IMR-90 (cell line): ENCODE data around the gene CARD16. TPM values are rescaled to one million over a fixed set of nuclear protein-coding genes. Genes with fewer than 3 reads are reported as not detected.

Experiments used
- ATAC-seq: fragments of 200-7000 bp; cut with Tn5 transposase; 2 replicates; pipeline ENCODE4 v1.9.1; 2020; ENCODE audit warnings: low read depth, mild to moderate bottlenecking, moderate library complexity
- BruUV-seq: library from RNA; stranded (reverse); fragments of 400-500 nt; replicated peaks from 2 replicates; lab custom pipeline; 2021; lab: Mats Ljungman, UMichigan
- CTCF ChIA-PET: fragments of 300-600 bp; formaldehyde crosslinking; extraction: SDS; loops from one replicate; lab custom pipeline; 2021; ENCODE audit warnings: antibody characterized with exemption; lab: Yijun Ruan, JAX
- POLR2A ChIA-PET: fragments of 300-600 bp; sonication (Branson Sonifier 250); formaldehyde crosslinking; loops from one replicate; lab custom pipeline; 2022; ENCODE audit warnings: antibody characterized with exemption; ENCODE audit not compliant: unreplicated experiment; lab: Charles Lee
- DNase-seq: peaks from one replicate; pipeline ENCODE4 v3.0.0; 2013
- H2AFZ ChIP-seq: replicated peaks from 2 replicates; pipeline ENCODE3; 2013; ENCODE audit warnings: low read length, mild to moderate bottlenecking; ENCODE audit not compliant: poor library complexity
- H2AK5ac ChIP-seq: 2 replicates; pipeline ENCODE4 v1.6.1; 2013; ENCODE audit warnings: low read depth, low read length, inconsistent platforms
- H2AK9ac ChIP-seq: replicated peaks from 2 replicates; pipeline ENCODE3; 2013; ENCODE audit warnings: mild to moderate bottlenecking, low read depth, low read length, moderate library complexity; ENCODE audit not compliant: poor library complexity
- H2BK120ac ChIP-seq: 2 replicates; pipeline ENCODE4 v1.6.1; 2013; ENCODE audit warnings: low read depth, low read length, inconsistent platforms
- H2BK15ac ChIP-seq: 3 replicates; pipeline ENCODE4 v1.6.1; 2013; ENCODE audit warnings: low read depth, low read length, inconsistent platforms
- H2BK20ac ChIP-seq: 2 replicates; pipeline ENCODE4 v1.6.1; 2013; ENCODE audit warnings: low read depth, mild to moderate bottlenecking, inconsistent platforms, low read length, moderate library complexity
- H2BK5ac ChIP-seq: 2 replicates; pipeline ENCODE4 v1.6.1; 2013; ENCODE audit warnings: mild to moderate bottlenecking, low read depth, low read length, inconsistent platforms; ENCODE audit not compliant: poor library complexity, severe bottlenecking
- H3K14ac ChIP-seq: replicated peaks from 2 replicates; pipeline ENCODE4 v1.6.1; 2013; ENCODE audit warnings: low read depth, low read length, inconsistent platforms
- H3K18ac ChIP-seq: 2 replicates; pipeline ENCODE4 v1.6.1; 2013; ENCODE audit warnings: low read depth, low read length, control low read depth
- H3K23ac ChIP-seq: 2 replicates; pipeline ENCODE4 v1.6.1; 2013; ENCODE audit warnings: low read depth, low read length, inconsistent platforms
- H3K27ac ChIP-seq: 2 replicates; pipeline ENCODE4 v1.5.1; 2013; ENCODE audit warnings: mild to moderate bottlenecking, control low read depth, low read length; ENCODE audit not compliant: insufficient read depth
- H3K27me3 ChIP-seq: 2 replicates; pipeline ENCODE4 v1.6.1; 2013; ENCODE audit warnings: low read length; ENCODE audit not compliant: control insufficient read depth, insufficient read depth
- H3K36me3 ChIP-seq: 2 replicates; pipeline ENCODE4 v1.6.1; 2013; ENCODE audit warnings: low read length, mixed read lengths; ENCODE audit not compliant: control insufficient read depth, insufficient read depth
- H3K4ac ChIP-seq: 2 replicates; pipeline ENCODE4 v1.6.1; 2013; ENCODE audit warnings: low read depth, low read length, inconsistent platforms
- H3K4me1 ChIP-seq: 2 replicates; pipeline ENCODE4 v1.6.1; 2013; ENCODE audit warnings: low read length, mixed read lengths; ENCODE audit not compliant: control insufficient read depth, insufficient read depth
- H3K4me2 ChIP-seq: 2 replicates; pipeline ENCODE4 v1.6.1; 2013; ENCODE audit warnings: low read depth, mild to moderate bottlenecking, control low read depth, low read length, moderate library complexity
- H3K4me3 ChIP-seq: 2 replicates; pipeline ENCODE4 v1.5.1; 2013; ENCODE audit warnings: low read depth, mild to moderate bottlenecking, control low read depth, low read length, moderate library complexity; ENCODE audit not compliant: insufficient read depth
- H3K56ac ChIP-seq: 2 replicates; pipeline ENCODE4 v1.6.1; 2013; ENCODE audit warnings: low read length, inconsistent platforms; ENCODE audit not compliant: insufficient read depth; ENCODE audit errors: extremely low read depth
- H3K79me1 ChIP-seq, 2 experiments: 2 replicates each; pipeline ENCODE4 v1.6.1; 2013; ENCODE audit warnings: low read length in 2 of 2, inconsistent platforms in 1 of 2, low read depth in 1 of 2
- H3K9ac ChIP-seq: 2 replicates; pipeline ENCODE4 v1.6.1; 2013; ENCODE audit warnings: low read depth, low read length, control low read depth
- H3K9me1 ChIP-seq: 2 replicates; pipeline ENCODE4 v1.6.1; 2013; ENCODE audit warnings: low read length, inconsistent platforms; ENCODE audit not compliant: insufficient read depth
- H3K9me3 ChIP-seq: 2 replicates; pipeline ENCODE4 v1.6.1; 2013; ENCODE audit warnings: low read length; ENCODE audit not compliant: control insufficient read depth, insufficient read depth
- H4K20me1 ChIP-seq: 2 replicates; pipeline ENCODE4 v1.6.1; 2013; ENCODE audit warnings: low read length, inconsistent platforms; ENCODE audit not compliant: insufficient read depth
- H4K5ac ChIP-seq: 2 replicates; pipeline ENCODE4 v1.6.1; 2013; ENCODE audit warnings: mild to moderate bottlenecking, low read depth, low read length, control low read depth
- H4K8ac ChIP-seq, 2 experiments: 2 replicates each; pipeline ENCODE4 v1.6.1; 2013; ENCODE audit warnings: low read depth in 2 of 2, low read length in 2 of 2, control low read depth in 1 of 2, inconsistent platforms in 1 of 2
- H4K91ac ChIP-seq: 2 replicates; pipeline ENCODE4 v1.6.1; 2013; ENCODE audit warnings: low read depth, low read length, inconsistent platforms; ENCODE audit not compliant: insufficient read depth
- BHLHE40 ChIP-seq: fragments of 150-350 bp; IDR thresholded peaks from 2 replicates; pipeline ENCODE4 v1.6.1; 2016; ENCODE audit warnings: mild to moderate bottlenecking, low read depth, low read length
- CHD1 ChIP-seq: IDR thresholded peaks from 2 replicates; pipeline ENCODE4 v1.6.1; 2012; ENCODE audit warnings: low read depth, low read length, improper control_type of control experiment
- FOS ChIP-seq: fragments of 150-350 bp; IDR thresholded peaks from 2 replicates; pipeline ENCODE4 v1.6.1; 2016; ENCODE audit warnings: low read depth, low read length
- MAFK ChIP-seq: IDR thresholded peaks from 2 replicates; pipeline ENCODE4 v1.6.1; 2012; ENCODE audit warnings: low read depth, low read length, improper control_type of control experiment
- MAZ ChIP-seq: IDR thresholded peaks from 2 replicates; pipeline ENCODE4 v1.6.1; 2012; ENCODE audit warnings: low read depth, mild to moderate bottlenecking, low read length, improper control_type of control experiment, moderate library complexity, borderline replicate concordance
- MXI1 ChIP-seq: IDR thresholded peaks from 2 replicates; pipeline ENCODE4 v1.6.1; 2012; ENCODE audit warnings: low read depth, mild to moderate bottlenecking, low read length, moderate library complexity, borderline replicate concordance
- NFE2L2 ChIP-seq: fragments of 150-350 bp; IDR thresholded peaks from 2 replicates; pipeline ENCODE4 v1.6.1; 2016; ENCODE audit warnings: low read depth, mild to moderate bottlenecking, low read length
- RAD21 ChIP-seq: IDR thresholded peaks from 2 replicates; pipeline ENCODE4 v1.6.1; 2012; ENCODE audit warnings: low read length, improper control_type of control experiment
- RCOR1 ChIP-seq: IDR thresholded peaks from 2 replicates; pipeline ENCODE4 v1.6.1; 2012; ENCODE audit warnings: mild to moderate bottlenecking, low read length, improper control_type of control experiment; ENCODE audit not compliant: insufficient replicate concordance
- RFX5 ChIP-seq: IDR thresholded peaks from 2 replicates; pipeline ENCODE4 v1.8.0; 2012; ENCODE audit warnings: low read depth, mild to moderate bottlenecking, low read length, moderate library complexity
- SMC3 ChIP-seq: fragments of 150-350 bp; IDR thresholded peaks from 2 replicates; pipeline ENCODE4 v1.6.1; 2016; ENCODE audit warnings: low read depth, mild to moderate bottlenecking, antibody characterized with exemption, low read length, moderate library complexity
- WGBS, 2 experiments: methylation state at CpG; one replicate each; pipeline versions ENCODE4 v1.1.5 to v1.1.7; 2013; ENCODE audit warnings: missing lambda C conversion rate in 2 of 2; ENCODE audit not compliant: insufficient read length in 1 of 2; ENCODE audit errors: extremely low coverage in 2 of 2; 5-methylcytosine and 5-hydroxymethylcytosine counted together
- dilution Hi-C: fragments of 300-500 bp; cut with HindIII; formaldehyde crosslinking; loops from one replicate; pipeline ENCODE4 v1.14.3; 2018; ENCODE audit warnings: low sequenced_read_pairs; ENCODE audit not compliant: unreplicated experiment
- in situ Hi-C: fragments of 300-500 bp; cut with MboI; formaldehyde crosslinking; loops from 3 replicates; pipeline ENCODE4 v1.14.3; 2019; ENCODE audit warnings: low sequenced_read_pairs, inconsistent platforms, mixed read lengths
- intact Hi-C: fragments of 100-400 bp; cut with micrococcal nuclease; formaldehyde crosslinking; loops from 2 replicates; pipeline ENCODE4 v1.10.0; 2022
- polyA plus RNA-seq, 3 experiments: library from polyadenylated mRNA; depleted of rRNA; stranded (reverse); fragments of >200 nt; gene quantifications; 2 replicates each; pipeline ENCODE4 v1.2.3, GENCODE V29; 2012; ENCODE audit warnings: low replicate concordance in 1 of 3
- total RNA-seq: library from RNA; depleted of rRNA; stranded (reverse); fragments of >200 nt; gene quantifications from 2 replicates; pipeline ENCODE4 v1.2.3, GENCODE V29; 2012
- TF ChIP-seq, protein P1 (sequence below): fragments of 150-350 bp; IDR thresholded peaks from 2 replicates; pipeline ENCODE4 v1.6.1; 2016; ENCODE audit warnings: low read depth, mild to moderate bottlenecking, low read length, moderate library complexity, borderline replicate concordance

The CARD16 gene
- total and polyA plus RNA-seq, 2 of the 4 experiments (the other 2 are of a cell fraction) = 7.9 to 29.2 TPM

GRCh38 chr11:105070306-105070705 lies 25.2 kb upstream of the CARD16 start:
- Histone ChIP-seq H4K91ac (no peak overlapping the region), H4K20me1 (no peaks in the 10 kb centered on the region), H3K79me1 (no peaks in the 10 kb centered on the region), H2AFZ (no peak overlapping the region), H3K4me1 (no peaks in the 10 kb centered on the region; the same call in 1 of the 2 replicates), H4K8ac (no peak overlapping the region), H3K27me3 (no peaks in the 10 kb centered on the region), H3K9ac (no peak overlapping the region), H2BK120ac (no peak overlapping the region), H2AK9ac (no peak overlapping the region), H2BK15ac (no peak overlapping the region), H3K27ac (no peak overlapping the region), H3K23ac (no peak overlapping the region), H3K18ac (no peak overlapping the region), H3K4me2 (no peak overlapping the region), H2BK20ac (no peak overlapping the region), H2AK5ac (no peak overlapping the region), H3K4me3 (no peak overlapping the region), H3K4ac (no peak overlapping the region), H3K36me3 (no peaks in the 10 kb centered on the region), H2BK5ac (no peak overlapping the region), H3K9me3 (no peaks in the 10 kb centered on the region), H3K14ac (no peak overlapping the region), H3K56ac (no peak overlapping the region), H3K9me1 (0 out of 2 replicates have a peak, but pooled peaks cover 2% of the 10 kb centered on the region), H4K5ac (no peak overlapping the region)
- TF ChIP-seq, protein P1, sequence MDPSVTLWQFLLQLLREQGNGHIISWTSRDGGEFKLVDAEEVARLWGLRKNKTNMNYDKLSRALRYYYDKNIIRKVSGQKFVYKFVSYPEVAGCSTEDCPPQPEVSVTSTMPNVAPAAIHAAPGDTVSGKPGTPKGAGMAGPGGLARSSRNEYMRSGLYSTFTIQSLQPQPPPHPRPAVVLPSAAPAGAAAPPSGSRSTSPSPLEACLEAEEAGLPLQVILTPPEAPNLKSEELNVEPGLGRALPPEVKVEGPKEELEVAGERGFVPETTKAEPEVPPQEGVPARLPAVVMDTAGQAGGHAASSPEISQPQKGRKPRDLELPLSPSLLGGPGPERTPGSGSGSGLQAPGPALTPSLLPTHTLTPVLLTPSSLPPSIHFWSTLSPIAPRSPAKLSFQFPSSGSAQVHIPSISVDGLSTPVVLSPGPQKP = no peak
- TF ChIP-seq RFX5 = no peak
- TF ChIP-seq RAD21 = no peak
- TF ChIP-seq SMC3 = no peak
- TF ChIP-seq FOS = no peak
- TF ChIP-seq MXI1 = no peak
- TF ChIP-seq MAZ = no peak
- no peak for TF ChIP-seq MAFK
- no peak for TF ChIP-seq RCOR1
- no peak for TF ChIP-seq BHLHE40
- TF ChIP-seq NFE2L2 = no peak
- no peak for TF ChIP-seq CHD1
- ATAC-seq (no peak), DNase-seq (no peak)
- BruUV-seq = no TSS peak
- 100% methylated on average over 1 of the region's 4 CpGs; no CpG with 5 or more reads in 1 of the 2 experiments for WGBS, 2 experiments
- intact Hi-C loops = no loop called here
- in situ Hi-C loops = no loop called here
- dilution Hi-C loops = no loop called here
- ChIA-PET POLR2A (no interaction called here), CTCF (no interaction called here)
